CD4-positive, alpha-beta T cell treated with Interleukin-6 at 100 ng/mL for 8 hours (primary cell): ENCODE measurements around the gene HOXD1.

ENCODE experiments used
- DNase-seq: peaks from one replicate; pipeline ENCODE4 v3.0.0-alpha.2; 2020; ENCODE audit warnings: mixed read lengths, low spot score

Gene HOXD1

GRCh38 chr2:176182671-176183070 is 5.8 kb upstream of the HOXD1 start:
- no peak for DNase-seq

- DNase-seq, result no peak
These were observed 3.7 kb upstream of the HOXD1 start for GRCh38 chr2:176184749-176185148.

- DNase-seq, result no peak
These were observed 2.4 kb upstream of the HOXD1 start for GRCh38 chr2:176186024-176186423.

GRCh38 chr2:176187200-176187898 is 1.1 kb upstream of the HOXD1 start:
- DNase-seq, result no peak

- DNase-seq, result no peak
These were observed 559 bp downstream of the HOXD1 start for GRCh38 chr2:176188774-176189680.

- no peak for DNase-seq
These were observed 1.5 kb downstream of the HOXD1 start for GRCh38 chr2:176189681-176190641.

GRCh38 chr2:176192351-176192750 is 3.9 kb downstream of the HOXD1 start:
- DNase-seq, result no peak

- DNase-seq, result no peak
These were observed 4.6 kb downstream of the HOXD1 start for GRCh38 chr2:176193048-176193447.

GRCh38 chr2:176199902-176200301 is 11.4 kb downstream of the HOXD1 start:
- DNase-seq, result no peak

- DNase-seq, result no peak
These were observed 12.5 kb downstream of the HOXD1 start for GRCh38 chr2:176200971-176201370.

GRCh38 chr2:176202491-176202890 is 14.0 kb downstream of the HOXD1 start:
- DNase-seq, result no peak

- DNase-seq, result no peak
These were observed 16.7 kb downstream of the HOXD1 start for GRCh38 chr2:176205126-176205525.

- no peak for DNase-seq
These were observed 17.7 kb downstream of the HOXD1 start for GRCh38 chr2:176206136-176206535.

- no peak for DNase-seq
These were observed 18.2 kb downstream of the HOXD1 start for GRCh38 chr2:176206682-176207081.

GRCh38 chr2:176211110-176211509 is 22.6 kb downstream of the HOXD1 start:
- no peak for DNase-seq

- no peak for DNase-seq
These were observed 23.8 kb downstream of the HOXD1 start for GRCh38 chr2:176212276-176212675.

- DNase-seq, result no peak
These were observed 24.9 kb downstream of the HOXD1 start for GRCh38 chr2:176213406-176213805.

- DNase-seq, result no peak
These were observed 39.4 kb downstream of the HOXD1 start for GRCh38 chr2:176227874-176228273.

GRCh38 chr2:176234156-176234555 is 45.7 kb downstream of the HOXD1 start:
- no peak for DNase-seq

- no peak for DNase-seq
These were observed 46.5 kb downstream of the HOXD1 start for GRCh38 chr2:176234940-176235339.

GRCh38 chr2:176237456-176237855 is 49.0 kb downstream of the HOXD1 start:
- DNase-seq, result no peak

GRCh38 chr2:176239031-176239430 is 50.6 kb downstream of the HOXD1 start:
- no peak for DNase-seq
